Mesodermal cell (in vitro differentiated cells): ENCODE data around the gene PDCD11.
"Not testable (repeated sequence)": the region's sequence is repeated elsewhere in the genome, so short reads cannot be mapped to it uniquely, and the experiment has no call there.

Source experiments
- H3K27ac ChIP-seq: 2 replicates; pipeline ENCODE4 v1.7.0; 2013; ENCODE audit warnings: mild to moderate bottlenecking, low read depth, low read length, moderate library complexity; ENCODE audit not compliant: severe bottlenecking
- H3K36me3 ChIP-seq: 2 replicates; pipeline ENCODE4 v1.7.1; 2013; ENCODE audit warnings: mild to moderate bottlenecking, low read length, moderate library complexity; ENCODE audit not compliant: control insufficient read depth, insufficient read depth
- H3K4me1 ChIP-seq: one replicate; pipeline ENCODE4 v1.7.1; 2013; ENCODE audit warnings: mild to moderate bottlenecking, low read length; ENCODE audit not compliant: insufficient read depth, control insufficient read depth, poor library complexity, severe bottlenecking
- H3K4me3 ChIP-seq: 2 replicates; pipeline ENCODE4 v1.7.0; 2013; ENCODE audit warnings: low read length, control low read depth, mild to moderate bottlenecking; ENCODE audit not compliant: insufficient read depth, poor library complexity, severe bottlenecking; ENCODE audit errors: extremely low read depth
- H3K9me3 ChIP-seq: 2 replicates; pipeline ENCODE4 v1.7.1; 2013; ENCODE audit warnings: mild to moderate bottlenecking, low read length, moderate library complexity; ENCODE audit not compliant: control insufficient read depth
- WGBS, 2 experiments: methylation state at CpG; one replicate each; pipeline ENCODE4 v1.1.5; 2013; ENCODE audit warnings: missing lambda C conversion rate in 2 of 2; ENCODE audit not compliant: insufficient coverage in 2 of 2; 5-methylcytosine and 5-hydroxymethylcytosine counted together

Gene PDCD11

DNA sequence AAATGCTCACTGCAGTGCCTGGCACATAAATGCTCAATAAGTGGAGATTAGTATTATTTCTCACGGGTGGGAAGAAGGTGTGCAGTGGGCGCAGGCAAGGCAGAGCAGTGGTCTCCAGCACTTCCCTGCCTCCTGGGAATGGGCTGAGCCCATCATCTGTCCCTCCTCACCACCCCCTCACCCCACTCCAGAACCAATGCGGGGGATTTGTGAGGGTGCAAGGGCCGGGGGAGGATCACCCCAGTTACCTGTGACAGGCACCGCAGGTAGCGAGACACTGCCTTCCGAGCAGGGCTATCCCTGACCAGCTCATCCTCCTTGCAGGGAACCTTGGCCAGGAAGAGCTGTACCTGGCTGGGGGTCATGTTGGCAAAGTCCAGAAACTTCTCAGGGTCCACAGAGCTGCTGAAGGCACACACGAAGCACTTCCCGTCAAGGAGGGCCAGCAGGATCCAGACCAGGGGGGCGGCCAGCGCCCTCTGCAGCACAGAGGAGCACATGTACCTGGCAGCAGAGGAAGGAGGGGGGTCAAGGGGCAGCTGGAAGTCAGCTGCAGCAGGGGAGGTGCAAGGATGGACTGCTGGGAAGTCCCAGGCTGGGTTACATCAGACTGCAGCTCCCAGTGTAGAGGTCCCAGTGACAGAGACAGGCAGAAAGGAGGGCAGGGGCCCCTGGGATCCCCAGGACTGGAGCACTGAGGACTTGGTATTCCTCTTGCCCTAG is 79.8 kb downstream of the PDCD11 start:
- WGBS, 2 experiments = 52% methylated on average over 7 of the region's 11 CpGs
- Histone ChIP-seq H3K27ac (no peak overlapping the region), H3K4me3 (no peak overlapping the region), H3K9me3 (no peaks in the 10 kb centered on the region), H3K4me1 (peaks cover 13% of the 10 kb centered on the region), H3K36me3 (no peaks in the 10 kb centered on the region)

DNA sequence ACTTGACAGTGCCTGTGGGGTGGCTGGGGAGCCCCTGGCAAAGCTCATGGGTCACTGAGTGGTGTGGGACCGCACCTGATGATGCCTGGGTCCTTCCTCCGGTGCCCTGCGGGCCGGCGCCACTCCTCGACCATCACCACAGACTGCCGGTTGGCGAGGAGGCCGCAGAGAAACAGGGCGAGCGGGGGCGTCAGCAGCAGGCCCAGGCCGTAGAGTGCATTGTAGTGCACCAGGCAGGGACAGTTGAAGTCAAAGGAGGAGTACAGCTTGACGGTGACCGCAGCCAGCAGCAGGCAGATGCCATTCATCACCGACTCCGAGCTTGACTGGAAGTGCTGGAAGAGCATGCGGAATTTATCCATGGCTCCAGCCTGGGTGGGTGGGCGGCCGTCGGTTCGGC is 82.2 kb downstream of the PDCD11 start:
- no peak overlapping the region for H3K4me3 ChIP-seq
- no peaks in the 10 kb centered on the region for H3K36me3 ChIP-seq
- WGBS, 2 experiments = 93% methylated on average over 20 to 22 of the region's 22 CpGs
- no peak overlapping the region for H3K27ac ChIP-seq
- H3K9me3 ChIP-seq = no peaks in the 10 kb centered on the region
- peaks cover 3% of the 10 kb centered on the region for H3K4me1 ChIP-seq

DNA sequence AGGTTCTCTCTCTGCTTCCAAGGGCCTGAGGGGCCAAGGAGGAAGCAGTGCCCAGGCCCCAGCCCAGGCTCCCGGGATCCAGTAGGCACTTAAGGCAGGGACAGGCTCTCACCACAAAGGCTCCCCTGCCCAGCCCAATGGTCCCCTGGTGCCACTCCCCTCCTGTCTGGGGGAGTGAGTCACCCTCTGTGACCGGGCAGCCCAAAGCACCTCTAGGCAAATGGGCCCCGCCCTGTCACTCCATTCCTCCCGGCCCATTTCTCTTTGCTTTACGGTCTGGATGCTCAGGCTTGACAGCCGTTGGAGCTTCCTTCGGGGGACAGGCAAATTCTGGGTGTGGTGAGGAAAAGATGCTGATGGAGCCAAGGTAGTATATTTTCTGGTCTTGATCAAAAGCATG is 82.7 kb downstream of the PDCD11 start, which contains the start of gene CALHM3:
CALHM3 (minus strand) TSS at position 106 of the 400 bp plus-strand sequence. CDS start 208 bp downstream, outside the sequence.
- Histone ChIP-seq H3K4me3 (no peak within 1 kb of the TSS), H3K9me3 (no peaks in the 10 kb centered on the region), H3K4me1 (peaks cover 3% of the 10 kb centered on the region), H3K36me3 (no peaks in the 10 kb centered on the region), H3K27ac (no peak within 1 kb of the TSS)
- 77 to 80% methylated on average over 1 to 6 of the region's 7 CpGs for WGBS, 2 experiments

DNA sequence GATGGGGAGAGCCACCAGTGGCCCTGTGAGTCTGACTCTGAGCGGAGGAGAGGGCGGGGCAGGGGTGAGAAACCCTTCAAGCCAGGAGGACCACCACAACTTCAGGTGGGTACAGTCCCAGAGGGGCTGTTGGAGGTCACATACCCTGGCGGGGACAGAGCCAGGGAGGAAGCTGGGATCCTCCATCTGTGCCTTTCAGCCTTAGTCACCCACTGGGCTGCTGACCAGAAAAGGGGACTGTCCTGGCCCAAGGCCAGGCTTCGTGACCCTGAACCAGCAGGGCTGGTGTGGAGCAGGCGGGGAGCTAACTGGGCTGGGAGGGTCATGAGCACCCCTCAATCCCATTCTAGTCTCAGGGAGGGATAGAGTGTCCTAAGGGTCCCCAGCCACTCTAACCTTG is 84.1 kb downstream of the PDCD11 start:
- 90 to 94% methylated on average over 3 to 4 of the region's 5 CpGs for WGBS, 2 experiments

DNA sequence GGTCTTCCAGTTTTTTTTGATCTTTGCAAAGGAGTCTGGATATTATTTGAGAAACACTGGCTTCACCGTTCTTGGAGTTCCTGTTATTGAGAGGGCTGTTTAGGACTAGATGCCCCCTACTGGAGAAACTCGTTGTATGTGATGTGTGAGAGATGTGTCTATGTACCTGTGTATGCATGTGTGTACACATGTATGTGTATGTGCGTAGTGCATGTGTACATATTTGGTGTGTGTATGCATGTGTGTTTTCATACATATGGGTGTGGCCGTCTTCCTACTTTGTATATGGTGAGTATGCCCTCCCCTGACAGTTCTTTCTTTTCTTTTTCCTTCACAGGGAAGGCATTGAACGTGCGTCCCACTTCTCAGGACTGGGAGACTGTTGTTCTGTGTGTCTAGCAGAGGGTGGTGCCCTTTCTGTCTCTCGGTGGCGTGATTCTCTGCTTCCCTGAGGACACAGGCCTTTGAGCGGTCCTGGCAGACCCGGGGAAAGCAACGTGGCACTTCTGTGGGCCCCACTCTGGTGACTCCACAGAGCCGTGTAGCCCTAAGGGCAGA is 85.6 kb downstream of the PDCD11 start:
- H3K27ac ChIP-seq = no peak overlapping the region
- H3K4me1 ChIP-seq = peaks cover 3% of the 10 kb centered on the region
- H3K9me3 ChIP-seq = no peaks in the 10 kb centered on the region
- WGBS, 2 experiments = 67 to 71% methylated on average over 9 to 10 of the region's 12 CpGs
- H3K36me3 ChIP-seq = no peaks in the 10 kb centered on the region
- no peak overlapping the region for H3K4me3 ChIP-seq

More for the DNA sequence above, 84.1 kb downstream of the PDCD11 start:
- Histone ChIP-seq H3K4me3 (no peak overlapping the region), H3K27ac (no peak overlapping the region), H3K9me3 (no peaks in the 10 kb centered on the region), H3K4me1 (peaks cover 3% of the 10 kb centered on the region), H3K36me3 (no peaks in the 10 kb centered on the region)

- not testable (repeated sequence) for H3K9me3 ChIP-seq, H3K4me1 ChIP-seq, H3K36me3 ChIP-seq, H3K27ac ChIP-seq, H3K4me3 ChIP-seq
- 83 to 84% methylated on average over 6 of the region's 8 CpGs for WGBS, 2 experiments
Observed at GRCh38 chr10:103486635-103487409, 90.4 kb downstream of the PDCD11 start.

- no peaks in the 10 kb centered on the region for H3K9me3 ChIP-seq
- H3K36me3 ChIP-seq = no peaks in the 10 kb centered on the region
- no peak overlapping the region for H3K27ac ChIP-seq
- WGBS, 2 experiments = 100% methylated on average over 1 to 2 of the region's 2 CpGs
- H3K4me1 ChIP-seq = peaks cover 10% of the 10 kb centered on the region
- no peak overlapping the region for H3K4me3 ChIP-seq
Observed at GRCh38 chr10:103487410-103487708, 90.9 kb downstream of the PDCD11 start.

GRCh38 chr10:103490986-103491314 is 94.5 kb downstream of the PDCD11 start:
- Histone ChIP-seq H3K4me3 (no peak overlapping the region), H3K36me3 (no peaks in the 10 kb centered on the region), H3K27ac (no peak overlapping the region), H3K9me3 (no peaks in the 10 kb centered on the region), H3K4me1 (peaks cover 23% of the 10 kb centered on the region)
- 100% methylated on average over 1 of the region's 1 CpG for WGBS, 2 experiments

- peaks cover 23% of the 10 kb centered on the region for H3K4me1 ChIP-seq
- no peaks in the 10 kb centered on the region for H3K36me3 ChIP-seq
- peak overlapping the region; percentile 75 for H3K27ac ChIP-seq
- no peak overlapping the region for H3K4me3 ChIP-seq
- no peaks in the 10 kb centered on the region for H3K9me3 ChIP-seq
- 69 to 70% methylated on average over 6 to 7 of the region's 7 CpGs for WGBS, 2 experiments
Observed at GRCh38 chr10:103491729-103492364, 95.4 kb downstream of the PDCD11 start.

DNA sequence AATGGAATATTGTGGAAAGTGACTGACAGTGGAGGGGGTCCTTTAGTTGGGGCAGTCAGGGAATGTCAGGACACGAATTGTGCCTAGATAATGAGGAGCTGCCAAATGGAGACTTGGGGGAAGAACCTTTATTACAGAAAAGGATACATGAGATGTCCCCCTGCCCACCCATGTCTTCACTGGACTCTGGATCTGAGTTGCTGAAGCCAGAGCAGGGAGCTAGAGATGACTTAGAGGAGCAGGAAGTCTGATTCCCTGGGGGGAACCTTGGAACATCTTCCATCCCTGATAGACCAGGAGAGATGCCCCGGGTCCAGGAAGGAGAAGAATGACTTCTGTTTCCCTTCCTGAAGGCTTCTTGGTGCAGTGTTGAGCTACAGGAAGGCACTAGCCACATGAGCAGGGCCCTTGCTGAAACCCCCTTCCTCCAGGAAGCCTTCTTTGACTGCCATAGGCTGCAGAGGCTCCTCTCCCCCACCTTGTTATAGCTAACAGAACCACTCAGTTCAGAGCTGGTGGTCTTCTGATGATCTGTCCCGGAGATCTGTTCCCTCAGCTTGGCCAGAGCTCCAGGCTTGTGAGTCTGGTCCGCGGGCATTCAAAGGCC is 96.3 kb downstream of the PDCD11 start:
- 79 to 97% methylated on average over 4 to 5 of the region's 5 CpGs for WGBS, 2 experiments
- Histone ChIP-seq H3K4me3 (no peak overlapping the region), H3K27ac (peak overlapping the region; percentile 75), H3K36me3 (no peaks in the 10 kb centered on the region), H3K9me3 (no peaks in the 10 kb centered on the region), H3K4me1 (peaks cover 23% of the 10 kb centered on the region)
